ENCODE results near the gene XRCC5.

DNA sequence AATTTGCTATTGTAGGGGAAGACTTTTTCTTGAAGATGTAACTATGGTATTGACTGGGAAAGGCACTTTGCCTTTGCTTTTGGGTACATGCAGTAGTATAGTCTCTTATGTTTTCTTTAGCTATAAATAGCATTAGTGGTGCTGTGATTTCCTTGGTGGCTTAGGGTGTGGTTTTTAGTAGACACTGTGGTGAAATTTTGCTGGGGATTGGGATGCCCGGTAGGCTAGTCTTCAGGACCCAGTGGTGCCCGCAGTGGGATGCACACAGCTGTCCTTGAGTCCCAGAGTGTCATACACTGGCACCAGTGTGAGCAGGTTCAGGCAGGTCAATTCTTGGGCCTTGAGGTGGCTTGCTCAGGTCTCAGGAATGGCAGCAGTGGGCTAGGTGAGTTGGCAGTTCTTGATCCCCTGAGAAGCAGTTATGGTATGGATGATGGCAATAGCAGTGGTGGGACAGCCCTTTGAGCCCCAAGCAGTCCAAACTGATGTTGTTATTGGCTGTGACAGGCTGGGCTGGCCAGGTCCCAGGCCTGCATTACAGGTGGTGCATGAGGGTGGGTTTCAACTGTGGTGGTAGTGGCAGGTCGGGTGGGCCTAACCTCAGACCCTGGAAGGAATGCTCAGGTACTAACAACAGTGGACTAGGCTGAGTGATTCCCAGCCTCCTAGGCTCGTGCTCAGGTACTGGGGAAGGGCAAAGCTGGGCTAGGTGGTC lies 124.3 kb downstream of the XRCC5 start:
- no peak for TF ChIP-seq EZH2phosphoT487 (conservative IDR thresholded peaks at IDR 0.05; ENCODE audit: low read length)
- TF ChIP-seq CTCF (IDR thresholded peaks at IDR 0.05; ENCODE audit: insufficient read depth, low read length, poor library complexity, severe bottlenecking), result no peak

All from SU-DHL-6 (cell line).